ENCODE data around the gene BEND2. TPM values are rescaled to one million over a fixed set of nuclear protein-coding genes. Genes with fewer than 3 reads are reported as not detected.
A peak's percentile ranks its signal among the peaks of the same experiment; 100 is the strongest.

The BEND2 gene
- total RNA-seq, 1 donor from 2014 or later: not detected

GRCh38 chrX:18227458-18227857, 6.8 kb upstream of the BEND2 start:
- Mint-ChIP-seq H3K27ac (ENCODE audit: unreplicated experiment) (no peak overlapping the region), H3K36me3 (ENCODE audit: unreplicated experiment) (no peaks in the 10 kb centered on the region), H3K4me1 (ENCODE audit: low read depth, unreplicated experiment) (no peaks in the 10 kb centered on the region), H3K27me3 (ENCODE audit: unreplicated experiment) (no peaks in the 10 kb centered on the region), H3K4me3 (ENCODE audit: unreplicated experiment) (no peak overlapping the region), H3K9me3 (ENCODE audit: unreplicated experiment) (peaks cover 2% of the 10 kb centered on the region)
- no peak for TF ChIP-seq CTCF (IDR thresholded peaks at IDR 0.05; ENCODE audit: partially characterized antibody, unreplicated experiment)
- DNase-seq: no peak

- no peak overlapping the region for H3K27ac Mint-ChIP-seq (ENCODE audit: unreplicated experiment)
- H3K4me3 Mint-ChIP-seq (ENCODE audit: unreplicated experiment): no peak overlapping the region
Measured at GRCh38 chrX:18210470-18210869, 10.2 kb downstream of the BEND2 start.

GRCh38 chrX:18206657-18207056, 14.0 kb downstream of the BEND2 start:
- no peaks in the 10 kb centered on the region for H3K4me1 Mint-ChIP-seq (ENCODE audit: low read depth, unreplicated experiment)
- no peaks in the 10 kb centered on the region for H3K9me3 Mint-ChIP-seq (ENCODE audit: unreplicated experiment)
- no peak for TF ChIP-seq CTCF (IDR thresholded peaks at IDR 0.05; ENCODE audit: partially characterized antibody, unreplicated experiment)
- no peak for DNase-seq
- H3K4me3 Mint-ChIP-seq (ENCODE audit: unreplicated experiment): no peak overlapping the region
- no peak overlapping the region for H3K27ac Mint-ChIP-seq (ENCODE audit: unreplicated experiment)
- peaks cover 5% of the 10 kb centered on the region for H3K27me3 Mint-ChIP-seq (ENCODE audit: unreplicated experiment)
- H3K36me3 Mint-ChIP-seq (ENCODE audit: unreplicated experiment): no peaks in the 10 kb centered on the region

More at GRCh38 chrX:18210470-18210869, 10.2 kb downstream of the BEND2 start:
- H3K9me3 Mint-ChIP-seq (ENCODE audit: unreplicated experiment): peaks cover 1% of the 10 kb centered on the region
- TF ChIP-seq CTCF (IDR thresholded peaks at IDR 0.05; ENCODE audit: partially characterized antibody, unreplicated experiment): peak; percentile 26
- no peaks in the 10 kb centered on the region for H3K36me3 Mint-ChIP-seq (ENCODE audit: unreplicated experiment)
- DNase-seq: no peak
- H3K27me3 Mint-ChIP-seq (ENCODE audit: unreplicated experiment): peaks cover 3% of the 10 kb centered on the region
- H3K4me1 Mint-ChIP-seq (ENCODE audit: low read depth, unreplicated experiment): no peaks in the 10 kb centered on the region

GRCh38 chrX:18203631-18204030, 17.1 kb downstream of the BEND2 start:
- no peak for TF ChIP-seq CTCF (IDR thresholded peaks at IDR 0.05; ENCODE audit: partially characterized antibody, unreplicated experiment)
- DNase-seq: no peak
- H3K27ac Mint-ChIP-seq (ENCODE audit: unreplicated experiment): no peak overlapping the region
- no peaks in the 10 kb centered on the region for H3K4me1 Mint-ChIP-seq (ENCODE audit: low read depth, unreplicated experiment)
- no peaks in the 10 kb centered on the region for H3K36me3 Mint-ChIP-seq (ENCODE audit: unreplicated experiment)
- H3K9me3 Mint-ChIP-seq (ENCODE audit: unreplicated experiment): no peaks in the 10 kb centered on the region
- H3K4me3 Mint-ChIP-seq (ENCODE audit: unreplicated experiment): no peak overlapping the region
- peaks cover 5% of the 10 kb centered on the region for H3K27me3 Mint-ChIP-seq (ENCODE audit: unreplicated experiment)

- Mint-ChIP-seq H3K27ac (ENCODE audit: unreplicated experiment) (no peak overlapping the region), H3K9me3 (ENCODE audit: unreplicated experiment) (no peaks in the 10 kb centered on the region), H3K27me3 (ENCODE audit: unreplicated experiment) (no peaks in the 10 kb centered on the region), H3K36me3 (ENCODE audit: unreplicated experiment) (no peaks in the 10 kb centered on the region), H3K4me3 (ENCODE audit: unreplicated experiment) (no peak overlapping the region), H3K4me1 (ENCODE audit: low read depth, unreplicated experiment) (no peaks in the 10 kb centered on the region)
- DNase-seq: no peak
- no peak for TF ChIP-seq CTCF (IDR thresholded peaks at IDR 0.05; ENCODE audit: partially characterized antibody, unreplicated experiment)
Measured at GRCh38 chrX:18194688-18195087, 26.0 kb downstream of the BEND2 start.

Data from glutamatergic neuron (in vitro differentiated cells).